DND-41 (cell line): ENCODE results near the gene MXD1.

Experiments used
- ATAC-seq: fragments of 200-7000 bp; cut with Tn5 transposase; 3 replicates; pipeline ENCODE4 v1.9.1; 2021; ENCODE audit warnings: low read depth; ENCODE audit not compliant: insufficient read depth
- DNase-seq: peaks from one replicate; pipeline ENCODE4 v3.0.0-alpha.2; 2020
- H2AFZ ChIP-seq: 2 replicates; pipeline ENCODE4 v1.6.0; 2012; ENCODE audit warnings: low read depth, low read length
- H3K27ac ChIP-seq: 2 replicates; pipeline ENCODE4 v1.5.1; 2012; ENCODE audit warnings: low read length, inconsistent platforms
- H3K27me3 ChIP-seq: fragments of 200-600 bp; sonication (generic); 2 replicates; pipeline ENCODE4 v1.6.0; 2012; ENCODE audit warnings: low read length, mild to moderate bottlenecking, inconsistent platforms; ENCODE audit not compliant: insufficient read depth, poor library complexity
- H3K36me3 ChIP-seq: 2 replicates; pipeline ENCODE4 v1.5.1; 2012; ENCODE audit warnings: low read length, inconsistent platforms; ENCODE audit not compliant: insufficient read depth
- H3K4me1 ChIP-seq: 2 replicates; pipeline ENCODE4 v1.5.1; 2012; ENCODE audit warnings: mild to moderate bottlenecking, low read length; ENCODE audit not compliant: insufficient read depth
- H3K4me2 ChIP-seq: 2 replicates; pipeline ENCODE4 v1.6.0; 2012; ENCODE audit warnings: mild to moderate bottlenecking, moderate library complexity, low read length, inconsistent platforms; ENCODE audit not compliant: insufficient read depth
- H3K4me3 ChIP-seq, 2 experiments: fragments of 200-600 bp in 1 of 2; shearing (Covaris generic) in 1 of 2; 2 replicates each; pipeline ENCODE4 v1.5.1; 2012 to 2016; ENCODE audit warnings: inconsistent platforms in 2 of 2, low read length in 2 of 2, mild to moderate bottlenecking in 2 of 2, low read depth in 1 of 2, moderate library complexity in 1 of 2
- H3K79me2 ChIP-seq: 2 replicates; pipeline ENCODE4 v1.6.0; 2012; ENCODE audit warnings: low read length, inconsistent platforms; ENCODE audit not compliant: insufficient read depth
- H3K9ac ChIP-seq: 2 replicates; pipeline ENCODE4 v1.6.0; 2012; ENCODE audit warnings: low read depth, mild to moderate bottlenecking, inconsistent platforms, low read length, moderate library complexity
- H3K9me3 ChIP-seq: 2 replicates; pipeline ENCODE4 v1.5.1; 2012; ENCODE audit warnings: low read length, moderate library complexity, mild to moderate bottlenecking, inconsistent platforms; ENCODE audit not compliant: insufficient read depth, severe bottlenecking
- H4K20me1 ChIP-seq: 2 replicates; pipeline ENCODE4 v1.6.0; 2012; ENCODE audit warnings: low read length; ENCODE audit not compliant: insufficient read depth
- EZH2 ChIP-seq: IDR thresholded peaks from 3 replicates; pipeline ENCODE4 v1.6.1; 2012; ENCODE audit warnings: borderline replicate concordance, low read depth, mild to moderate bottlenecking, moderate library complexity, low read length, inconsistent platforms; ENCODE audit not compliant: severe bottlenecking
- TF ChIP-seq, protein P1 (sequence below): IDR thresholded peaks from 2 replicates; pipeline ENCODE4 v1.5.1; 2012; ENCODE audit warnings: borderline replicate concordance, low read length, moderate library complexity, mild to moderate bottlenecking; ENCODE audit not compliant: poor library complexity, severe bottlenecking; ENCODE audit errors: extremely low read depth

Gene MXD1

DNA sequence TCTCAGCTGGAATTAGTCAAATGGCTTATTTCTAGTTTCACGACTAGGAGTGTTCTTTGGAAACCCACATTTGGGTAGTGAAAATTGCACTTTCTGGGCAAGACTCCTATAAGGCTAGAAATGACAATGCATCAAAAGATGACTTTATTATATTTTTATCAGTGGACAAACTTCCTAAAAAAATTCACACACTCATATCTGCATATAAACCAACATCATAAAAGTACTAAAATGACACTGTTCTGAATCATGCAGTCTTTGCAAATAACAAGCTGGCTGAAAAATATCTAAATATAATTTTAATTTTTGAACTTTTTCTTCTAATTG lies 17.6 kb downstream of the MXD1 start:
- H2AFZ ChIP-seq, result no peak overlapping the region
- no peak overlapping the region for H3K9ac ChIP-seq
- no peaks in the 10 kb centered on the region for H3K27me3 ChIP-seq
- H3K79me2 ChIP-seq, result no peaks in the 10 kb centered on the region
- H3K36me3 ChIP-seq, result peaks cover 46% of the 10 kb centered on the region
- no peak for DNase-seq
- ATAC-seq, result no peak
- H3K4me3 ChIP-seq, result no peak overlapping the region
- H4K20me1 ChIP-seq, result no peaks in the 10 kb centered on the region
- TF ChIP-seq, protein P1, sequence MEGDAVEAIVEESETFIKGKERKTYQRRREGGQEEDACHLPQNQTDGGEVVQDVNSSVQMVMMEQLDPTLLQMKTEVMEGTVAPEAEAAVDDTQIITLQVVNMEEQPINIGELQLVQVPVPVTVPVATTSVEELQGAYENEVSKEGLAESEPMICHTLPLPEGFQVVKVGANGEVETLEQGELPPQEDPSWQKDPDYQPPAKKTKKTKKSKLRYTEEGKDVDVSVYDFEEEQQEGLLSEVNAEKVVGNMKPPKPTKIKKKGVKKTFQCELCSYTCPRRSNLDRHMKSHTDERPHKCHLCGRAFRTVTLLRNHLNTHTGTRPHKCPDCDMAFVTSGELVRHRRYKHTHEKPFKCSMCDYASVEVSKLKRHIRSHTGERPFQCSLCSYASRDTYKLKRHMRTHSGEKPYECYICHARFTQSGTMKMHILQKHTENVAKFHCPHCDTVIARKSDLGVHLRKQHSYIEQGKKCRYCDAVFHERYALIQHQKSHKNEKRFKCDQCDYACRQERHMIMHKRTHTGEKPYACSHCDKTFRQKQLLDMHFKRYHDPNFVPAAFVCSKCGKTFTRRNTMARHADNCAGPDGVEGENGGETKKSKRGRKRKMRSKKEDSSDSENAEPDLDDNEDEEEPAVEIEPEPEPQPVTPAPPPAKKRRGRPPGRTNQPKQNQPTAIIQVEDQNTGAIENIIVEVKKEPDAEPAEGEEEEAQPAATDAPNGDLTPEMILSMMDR, result no peak
- no peak for TF ChIP-seq EZH2
- no peaks in the 10 kb centered on the region for H3K9me3 ChIP-seq
- no peaks in the 10 kb centered on the region; the same call in 1 of the 2 replicates for H3K4me1 ChIP-seq
- H3K27ac ChIP-seq, result no peak overlapping the region
- H3K4me2 ChIP-seq, result no peak overlapping the region

DNA sequence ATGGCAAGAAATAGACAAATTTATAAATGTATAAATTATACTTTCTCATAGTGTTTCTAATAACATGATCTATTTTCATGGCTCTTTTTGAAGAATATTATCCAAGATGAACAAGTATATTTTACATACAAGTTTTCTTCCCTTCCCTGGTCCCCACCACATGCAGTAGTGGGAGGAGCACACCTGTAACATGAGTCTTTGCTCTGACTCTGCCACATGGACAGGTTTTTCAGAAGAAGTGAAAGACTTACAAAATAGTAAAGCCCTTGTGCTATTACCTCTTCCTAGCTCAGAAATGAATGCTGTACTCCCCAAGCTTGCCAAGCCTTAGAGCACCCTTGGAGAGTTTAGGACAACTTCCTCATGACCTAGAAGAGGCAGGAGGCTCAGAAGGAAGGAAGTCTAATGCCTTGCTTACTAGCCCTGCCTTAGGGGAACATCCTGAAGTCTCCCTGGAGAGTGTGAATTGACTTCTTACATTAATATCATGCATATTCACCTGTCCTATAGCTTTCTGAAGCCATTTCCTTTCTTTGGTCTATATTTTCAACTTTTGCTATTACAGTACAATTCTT lies 18.4 kb downstream of the MXD1 start:
- Histone ChIP-seq H4K20me1 (no peaks in the 10 kb centered on the region), H3K27ac (no peak overlapping the region), H3K9ac (no peak overlapping the region), H3K4me1 (no peaks in the 10 kb centered on the region; the same call in 1 of the 2 replicates), H2AFZ (no peak overlapping the region), H3K4me3 (no peak overlapping the region), H3K4me2 (no peak overlapping the region), H3K9me3 (no peaks in the 10 kb centered on the region), H3K36me3 (peaks cover 51% of the 10 kb centered on the region), H3K79me2 (no peaks in the 10 kb centered on the region), H3K27me3 (no peaks in the 10 kb centered on the region)
- DNase-seq (no peak), ATAC-seq (no peak)
- TF ChIP-seq EZH2, result no peak
- TF ChIP-seq, protein P1, result no peak

DNA sequence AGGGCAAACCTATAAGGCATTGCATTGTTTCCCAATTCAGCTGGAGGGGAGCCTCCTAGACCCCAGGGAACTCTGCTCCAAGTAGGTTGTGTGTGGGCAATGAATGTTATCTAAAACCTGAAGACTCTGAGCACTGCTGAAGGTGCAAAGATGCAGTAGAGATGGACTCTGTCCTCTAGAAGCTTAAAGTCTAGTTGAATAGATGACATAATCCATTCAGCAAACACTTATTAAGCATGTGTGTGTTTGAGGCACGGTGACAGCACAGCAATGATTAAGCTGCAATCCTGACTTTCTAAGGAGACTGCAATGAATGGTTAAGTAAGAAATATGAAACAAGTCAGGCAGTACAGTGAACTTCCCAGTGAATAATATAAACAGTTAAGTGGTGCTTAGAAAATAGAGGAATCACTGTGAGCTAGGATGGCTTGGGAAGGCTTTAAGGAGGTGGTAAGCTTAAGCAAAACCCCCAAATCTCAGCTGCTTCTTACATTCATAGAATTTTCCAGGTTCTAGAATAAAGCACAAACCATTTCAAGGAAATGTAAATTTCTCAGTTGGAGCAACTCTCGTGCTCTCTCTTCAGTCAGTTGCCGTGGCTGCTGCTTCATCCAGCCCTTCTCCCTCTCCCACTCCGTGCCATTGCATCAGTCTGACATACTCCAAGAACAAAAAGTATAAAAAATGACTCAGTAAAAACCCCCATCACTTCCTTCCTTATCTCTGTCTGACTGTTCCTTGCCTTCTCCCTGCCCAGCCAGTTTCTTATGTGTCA lies 19.1 kb downstream of the MXD1 start:
- no peak overlapping the region for H3K9ac ChIP-seq
- no peaks in the 10 kb centered on the region for H3K9me3 ChIP-seq
- H3K27me3 ChIP-seq, result no peaks in the 10 kb centered on the region
- TF ChIP-seq EZH2, result no peak
- TF ChIP-seq, protein P1, result no peak
- ATAC-seq (no peak), DNase-seq (no peak)
- no peak overlapping the region for H3K4me2 ChIP-seq
- H3K4me1 ChIP-seq, result no peaks in the 10 kb centered on the region; the same call in 1 of the 2 replicates
- H3K4me3 ChIP-seq, result no peak overlapping the region
- no peak overlapping the region for H3K27ac ChIP-seq
- peaks cover 53% of the 10 kb centered on the region for H3K36me3 ChIP-seq
- no peaks in the 10 kb centered on the region for H3K79me2 ChIP-seq
- H2AFZ ChIP-seq, result no peak overlapping the region
- H4K20me1 ChIP-seq, result no peaks in the 10 kb centered on the region
